ENCODE results near the gene CPXM2.
"Not testable (repeated sequence)": the region's sequence is repeated elsewhere in the genome, so short reads cannot be mapped to it uniquely, and the experiment has no call there.

DNA sequence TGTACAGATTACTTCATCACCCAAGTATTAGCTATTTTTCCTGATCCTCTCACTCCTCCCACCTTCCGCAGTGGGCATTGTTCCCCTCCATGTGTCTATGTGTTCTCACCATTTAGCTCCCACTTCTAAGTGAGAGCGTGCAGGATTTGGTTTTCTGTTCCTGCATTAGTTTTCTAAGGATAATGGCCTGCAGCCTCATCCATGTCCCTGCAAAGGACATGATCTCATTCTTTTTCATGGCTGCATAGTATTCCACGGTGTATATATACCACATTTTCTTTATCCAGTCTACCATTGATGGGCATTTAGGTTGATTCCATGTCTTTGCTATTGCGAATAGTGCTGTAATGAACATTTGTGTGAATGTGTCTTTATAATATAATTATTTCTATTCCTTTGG is 154.7 kb downstream of the CPXM2 start:
- not testable (repeated sequence) for TF ChIP-seq ASH2L (IDR thresholded peaks at IDR 0.05; ENCODE audit: borderline replicate concordance, low read depth); EZH2 (IDR thresholded peaks at IDR 0.05; ENCODE audit: borderline replicate concordance, control insufficient read depth, low read depth, low read length)
- TF ChIP-seq, protein P1, sequence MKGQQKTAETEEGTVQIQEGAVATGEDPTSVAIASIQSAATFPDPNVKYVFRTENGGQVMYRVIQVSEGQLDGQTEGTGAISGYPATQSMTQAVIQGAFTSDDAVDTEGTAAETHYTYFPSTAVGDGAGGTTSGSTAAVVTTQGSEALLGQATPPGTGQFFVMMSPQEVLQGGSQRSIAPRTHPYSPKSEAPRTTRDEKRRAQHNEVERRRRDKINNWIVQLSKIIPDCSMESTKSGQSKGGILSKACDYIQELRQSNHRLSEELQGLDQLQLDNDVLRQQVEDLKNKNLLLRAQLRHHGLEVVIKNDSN (IDR thresholded peaks at IDR 0.05; ENCODE audit: borderline replicate concordance, extremely low read length, insufficient read depth, low read depth, low read length), result not testable (repeated sequence)
